K562 (cell line): ENCODE measurements around the gene KLK1. TPM values are rescaled to one million over a fixed set of nuclear protein-coding genes. Genes with fewer than 3 reads are reported as not detected.

ENCODE experiments used
- ATF6 ChIP-seq: sonication (generic); formaldehyde crosslinking; IDR thresholded peaks from 2 replicates; pipeline ENCODE4 v1.4.0; 2020; ENCODE audit warnings: mild to moderate bottlenecking, missing genetic modification reagents
- DNMT1 ChIP-seq: fragments of 450-650 bp; IDR thresholded peaks from 2 replicates; pipeline ENCODE4 v1.6.1; 2016; ENCODE audit warnings: antibody characterized with exemption, mild to moderate bottlenecking
- E2F3 ChIP-seq: fragments of 250-450 bp; sonication (Bioruptor Pico); IDR thresholded peaks from 2 replicates; pipeline ENCODE4 v1.4.0; 2020; ENCODE audit warnings: mild to moderate bottlenecking
- FOXM1 ChIP-seq, 2 experiments: fragments of 450-650 bp in 1 of 2; sonication (generic) in 1 of 2; formaldehyde crosslinking in 1 of 2; IDR thresholded peaks; 2 replicates each; pipeline versions ENCODE4 v1.6.1 to v1.9.0; 2017 to 2022; ENCODE audit warnings: low read depth in 2 of 2, mild to moderate bottlenecking in 2 of 2, missing genetic modification reagents in 1 of 2, moderate library complexity in 1 of 2
- RAD21 ChIP-seq, 2 experiments: fragments of 250-450 bp in 1 of 2; fragments of 450-650 bp in 1 of 2; sonication (Bioruptor Pico) in 1 of 2; formaldehyde crosslinking in 1 of 2; IDR thresholded peaks in 1 of 2; conservative IDR thresholded peaks in 1 of 2; 2 replicates each; pipeline versions ENCODE4 v1.4.0 to v1.8.0; 2020 to 2022; ENCODE audit warnings: mild to moderate bottlenecking in 2 of 2, moderate library complexity in 1 of 2
- RBM15 ChIP-seq: fragments of 200-400 bp; formaldehyde crosslinking; IDR thresholded peaks from 2 replicates; pipeline ENCODE4 v1.6.1; 2018; ENCODE audit warnings: mild to moderate bottlenecking, low read length, moderate library complexity; ENCODE audit not compliant: insufficient read depth
- SIRT6 ChIP-seq: IDR thresholded peaks from one replicate; pipeline ENCODE4 v1.6.1; 2012; ENCODE audit warnings: low read depth, mild to moderate bottlenecking, control low read depth, inconsistent platforms, low read length, moderate library complexity
- SLC30A9 ChIP-seq: fragments of 250-450 bp; sonication (Bioruptor Pico); IDR thresholded peaks from 2 replicates; pipeline ENCODE4 v1.8.0; 2022; ENCODE audit warnings: mild to moderate bottlenecking, moderate library complexity
- SP2 ChIP-seq: IDR thresholded peaks from 2 replicates; pipeline ENCODE4 v1.6.1; 2011; ENCODE audit warnings: mild to moderate bottlenecking, low read depth, low read length, moderate library complexity; ENCODE audit not compliant: poor library complexity, severe bottlenecking; ENCODE audit errors: extremely low read depth
- STAT5A ChIP-seq: IDR thresholded peaks from 2 replicates; pipeline ENCODE4 v1.6.1; 2012; ENCODE audit warnings: low read length, inconsistent platforms, borderline replicate concordance
- TFAP4 ChIP-seq: sonication (generic); formaldehyde crosslinking; IDR thresholded peaks from 2 replicates; pipeline ENCODE4 v1.8.0; 2022; ENCODE audit warnings: missing genetic modification reagents, mild to moderate bottlenecking, moderate library complexity, borderline replicate concordance
- ZNF277 ChIP-seq: fragments of 250-450 bp; sonication (Bioruptor Pico); IDR thresholded peaks from 2 replicates; pipeline ENCODE4 v1.8.0; 2022; ENCODE audit warnings: inconsistent platforms, mild to moderate bottlenecking, moderate library complexity, borderline replicate concordance
- ZSCAN32 ChIP-seq: fragments of 450-650 bp; formaldehyde crosslinking; IDR thresholded peaks from 2 replicates; pipeline ENCODE4 v1.4.0; 2020; ENCODE audit warnings: mild to moderate bottlenecking, moderate library complexity
- polyA plus RNA-seq, 8 experiments: library from polyadenylated mRNA; depleted of rRNA in 4 of 8; stranded (reverse) in 5 of 8; unstranded in 3 of 8; fragments of >200 nt; fragmentation: Nextera tagmentation in 2 of 8; fragmentation: Illumina TruSeq in 1 of 8; extraction: Ambion mirVana in 2 of 8; extraction: Trizol in 1 of 8; gene quantifications; 2 replicates each; pipeline versions ENCODE4 v1.2.1 to v1.2.3, GENCODE V29; 2011 to 2014; ENCODE audit warnings: inconsistent platforms in 1 of 8, missing spikeins in 1 of 8
- total RNA-seq, 7 experiments: library from RNA; depleted of rRNA in 6 of 7; stranded (reverse); fragments of >200 nt in 6 of 7; fragmentation: Illumina TruSeq in 2 of 7; extraction: Trizol in 2 of 7; gene quantifications; 2 replicates each; pipeline versions ENCODE4 v1.2.1 to v1.2.3, GENCODE V29; 2011 to 2021; ENCODE audit warnings: low replicate concordance in 1 of 7
- TF ChIP-seq, protein P1 (sequence below): IDR thresholded peaks from 2 replicates; pipeline ENCODE4 v1.6.1; 2011; ENCODE audit warnings: borderline replicate concordance, low read depth, mild to moderate bottlenecking, moderate library complexity, low read length; ENCODE audit not compliant: insufficient read depth, poor library complexity, severe bottlenecking
- TF ChIP-seq, protein P2 (sequence below), 3 experiments: IDR thresholded peaks in 2 of 3; conservative IDR thresholded peaks in 1 of 3; 2 replicates each; pipeline ENCODE4 v1.5.1; 2011 to 2012; ENCODE audit warnings: low read length in 3 of 3, mild to moderate bottlenecking in 3 of 3, control low read depth in 2 of 3, improper control_type of control experiment in 1 of 3, inconsistent platforms in 1 of 3, low read depth in 1 of 3, mixed read lengths in 1 of 3, moderate library complexity in 1 of 3; ENCODE audit not compliant: insufficient read depth in 2 of 3

The KLK1 gene
- total and polyA plus RNA-seq, 9 of the 15 experiments (the other 6 are each of a cell fraction or from before 2014, with no cell fraction given), result 0.87 to 15.4 (median 9.1) TPM

DNA sequence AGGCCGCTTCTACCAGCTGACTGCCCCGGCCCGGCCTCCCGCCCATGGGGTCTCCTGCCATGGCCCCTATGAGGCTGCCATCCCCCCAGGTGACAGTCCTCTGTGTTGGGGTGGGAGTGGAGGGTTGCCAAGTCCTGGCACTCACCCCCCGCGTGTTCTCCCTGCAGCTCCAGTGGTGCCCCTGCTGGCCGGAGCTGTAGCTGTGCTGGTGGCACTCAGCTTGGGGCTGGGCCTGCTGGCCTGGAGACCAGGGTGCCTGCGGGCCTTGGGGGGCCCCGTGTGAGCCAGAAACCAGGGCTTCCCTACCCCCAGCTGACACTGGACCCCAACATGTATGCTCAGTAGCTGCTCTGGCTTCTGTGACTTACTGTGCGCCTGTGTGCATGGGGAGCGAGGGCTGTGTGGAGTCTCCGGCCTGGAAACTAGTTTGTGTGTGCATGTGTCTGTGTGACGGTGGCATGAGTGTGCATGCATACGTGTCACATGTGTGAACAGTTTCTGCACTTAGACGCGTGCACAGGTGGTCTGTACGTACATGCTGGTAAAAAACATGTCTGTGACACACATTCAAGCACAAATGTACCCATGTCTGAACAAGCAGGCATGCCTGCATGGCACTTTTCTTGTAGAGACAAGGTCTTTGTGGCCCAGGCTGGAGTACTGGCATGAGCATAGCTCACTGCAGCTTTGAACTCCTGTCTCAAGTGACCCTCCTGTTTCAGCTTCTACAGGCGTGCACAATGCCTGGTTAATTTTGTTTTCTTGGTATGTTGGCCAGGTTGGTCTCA lies 28.5 kb downstream of the KLK1 start (continued):
- TF ChIP-seq, protein P1, sequence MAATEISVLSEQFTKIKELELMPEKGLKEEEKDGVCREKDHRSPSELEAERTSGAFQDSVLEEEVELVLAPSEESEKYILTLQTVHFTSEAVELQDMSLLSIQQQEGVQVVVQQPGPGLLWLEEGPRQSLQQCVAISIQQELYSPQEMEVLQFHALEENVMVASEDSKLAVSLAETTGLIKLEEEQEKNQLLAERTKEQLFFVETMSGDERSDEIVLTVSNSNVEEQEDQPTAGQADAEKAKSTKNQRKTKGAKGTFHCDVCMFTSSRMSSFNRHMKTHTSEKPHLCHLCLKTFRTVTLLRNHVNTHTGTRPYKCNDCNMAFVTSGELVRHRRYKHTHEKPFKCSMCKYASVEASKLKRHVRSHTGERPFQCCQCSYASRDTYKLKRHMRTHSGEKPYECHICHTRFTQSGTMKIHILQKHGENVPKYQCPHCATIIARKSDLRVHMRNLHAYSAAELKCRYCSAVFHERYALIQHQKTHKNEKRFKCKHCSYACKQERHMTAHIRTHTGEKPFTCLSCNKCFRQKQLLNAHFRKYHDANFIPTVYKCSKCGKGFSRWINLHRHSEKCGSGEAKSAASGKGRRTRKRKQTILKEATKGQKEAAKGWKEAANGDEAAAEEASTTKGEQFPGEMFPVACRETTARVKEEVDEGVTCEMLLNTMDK, result peak; percentile 60
- TF ChIP-seq E2F3 (no peak), ZSCAN32 (no peak), RAD21 (CRISPR knock-in tag; conservative IDR thresholded peaks at IDR 0.05 in 1 of 2, IDR thresholded peaks at IDR 0.05 in 1 of 2) (no peak; a peak in 1 of 4 replicates), FOXM1 (IDR thresholded peaks at IDR 0.05; ENCODE audit: low read depth) (no peak), FOXM1 (CRISPR knock-in tag; IDR thresholded peaks at IDR 0.05; ENCODE audit: low read depth) (no peak), RBM15 (no peak), SLC30A9 (CRISPR knock-in tag) (no peak), SIRT6 (peak; percentile 55), ZNF277 (no peak), SP2 (no peak), STAT5A (peak; percentile 21; the same call in 1 of the 2 replicates), TFAP4 (CRISPR knock-in tag) (peak; percentile 60; the same call in 1 of the 2 replicates), ATF6 (0 out of 2 replicates have a peak, but pooled peaks have one; percentile 47), DNMT1 (0 out of 2 replicates have a peak, but pooled peaks have one; percentile 51)
- TF ChIP-seq, protein P2, sequence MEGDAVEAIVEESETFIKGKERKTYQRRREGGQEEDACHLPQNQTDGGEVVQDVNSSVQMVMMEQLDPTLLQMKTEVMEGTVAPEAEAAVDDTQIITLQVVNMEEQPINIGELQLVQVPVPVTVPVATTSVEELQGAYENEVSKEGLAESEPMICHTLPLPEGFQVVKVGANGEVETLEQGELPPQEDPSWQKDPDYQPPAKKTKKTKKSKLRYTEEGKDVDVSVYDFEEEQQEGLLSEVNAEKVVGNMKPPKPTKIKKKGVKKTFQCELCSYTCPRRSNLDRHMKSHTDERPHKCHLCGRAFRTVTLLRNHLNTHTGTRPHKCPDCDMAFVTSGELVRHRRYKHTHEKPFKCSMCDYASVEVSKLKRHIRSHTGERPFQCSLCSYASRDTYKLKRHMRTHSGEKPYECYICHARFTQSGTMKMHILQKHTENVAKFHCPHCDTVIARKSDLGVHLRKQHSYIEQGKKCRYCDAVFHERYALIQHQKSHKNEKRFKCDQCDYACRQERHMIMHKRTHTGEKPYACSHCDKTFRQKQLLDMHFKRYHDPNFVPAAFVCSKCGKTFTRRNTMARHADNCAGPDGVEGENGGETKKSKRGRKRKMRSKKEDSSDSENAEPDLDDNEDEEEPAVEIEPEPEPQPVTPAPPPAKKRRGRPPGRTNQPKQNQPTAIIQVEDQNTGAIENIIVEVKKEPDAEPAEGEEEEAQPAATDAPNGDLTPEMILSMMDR (IDR thresholded peaks at IDR 0.05 in 2 of 3, conservative IDR thresholded peaks at IDR 0.05 in 1 of 3; ENCODE audit: insufficient read depth in 2 of 3, low read depth in 1 of 3, low read length in 3 of 3), result peak; percentile 8 to 41 (median 30); a peak in 3 of 6 replicates
